ENCODE measurements around the gene ATP8B1. TPM values are rescaled to one million over a fixed set of nuclear protein-coding genes. Genes with fewer than 3 reads are reported as not detected.

The ATP8B1 gene
- total and polyA plus RNA-seq, 2 of the 8 experiments (the other 6 are each of a cell fraction or from before 2014, with no cell fraction given), result 1.1 to 4.6 TPM

- TF ChIP-seq, protein P1, sequence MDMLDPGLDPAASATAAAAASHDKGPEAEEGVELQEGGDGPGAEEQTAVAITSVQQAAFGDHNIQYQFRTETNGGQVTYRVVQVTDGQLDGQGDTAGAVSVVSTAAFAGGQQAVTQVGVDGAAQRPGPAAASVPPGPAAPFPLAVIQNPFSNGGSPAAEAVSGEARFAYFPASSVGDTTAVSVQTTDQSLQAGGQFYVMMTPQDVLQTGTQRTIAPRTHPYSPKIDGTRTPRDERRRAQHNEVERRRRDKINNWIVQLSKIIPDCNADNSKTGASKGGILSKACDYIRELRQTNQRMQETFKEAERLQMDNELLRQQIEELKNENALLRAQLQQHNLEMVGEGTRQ (IDR thresholded peaks at IDR 0.05; ENCODE audit: low read length), result no peak
Measured at GRCh38 chr18:57659460-57660102, 143.5 kb downstream of the ATP8B1 start (continued).

All from H1 (cell line).